NAMALWA (cell line): ENCODE data around the gene DEFB110.

ENCODE experiments used
- DNase-seq: peaks from one replicate; pipeline ENCODE4 v3.0.0-alpha.2; 2015; ENCODE audit warnings: low spot score

Gene DEFB110

DNA sequence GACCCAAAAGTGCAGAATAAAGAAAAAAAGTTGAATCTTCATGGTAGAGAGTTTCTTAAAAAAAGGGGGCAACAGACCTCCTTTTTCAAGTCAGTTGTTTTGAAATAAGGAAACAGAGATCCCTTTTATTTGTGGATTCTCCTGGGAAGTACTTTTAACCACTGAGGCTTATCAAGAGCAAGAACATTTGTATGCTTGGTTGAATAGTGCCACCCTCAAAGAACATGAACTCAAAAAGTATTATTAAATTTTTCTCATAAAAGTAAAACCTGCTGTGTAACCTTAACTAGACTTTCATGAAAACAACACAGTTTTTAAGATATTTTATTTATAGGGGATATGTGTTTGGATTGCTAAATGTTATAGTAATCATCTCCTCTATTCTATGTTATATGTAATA lies at the start of gene DEFB110:
TSS of gene DEFB110 (minus strand) at position 101 of the 400 bp plus-strand sequence. CDS start at position 42, 59 bp downstream.
- no peak for DNase-seq

DNA sequence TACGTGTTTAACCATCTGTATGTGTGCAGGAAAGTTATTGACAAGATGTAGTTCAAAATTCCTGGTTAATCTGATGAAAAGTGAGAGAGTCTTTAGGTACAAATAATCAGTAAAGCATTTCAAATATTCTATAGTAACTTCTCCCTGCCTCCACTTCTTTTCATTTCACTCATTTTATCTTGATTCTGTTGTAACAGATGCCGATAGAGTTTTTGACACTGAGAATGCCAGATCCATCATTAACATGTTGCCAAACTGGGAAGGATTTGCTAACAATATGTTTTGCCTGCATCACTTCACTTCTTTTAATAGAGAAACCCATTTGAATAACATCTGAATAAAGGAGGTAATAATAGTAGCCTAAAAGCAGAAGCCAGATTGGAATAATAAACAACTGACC lies 48.3 kb upstream of the DEFB110 start:
- DNase-seq: no peak

DNA sequence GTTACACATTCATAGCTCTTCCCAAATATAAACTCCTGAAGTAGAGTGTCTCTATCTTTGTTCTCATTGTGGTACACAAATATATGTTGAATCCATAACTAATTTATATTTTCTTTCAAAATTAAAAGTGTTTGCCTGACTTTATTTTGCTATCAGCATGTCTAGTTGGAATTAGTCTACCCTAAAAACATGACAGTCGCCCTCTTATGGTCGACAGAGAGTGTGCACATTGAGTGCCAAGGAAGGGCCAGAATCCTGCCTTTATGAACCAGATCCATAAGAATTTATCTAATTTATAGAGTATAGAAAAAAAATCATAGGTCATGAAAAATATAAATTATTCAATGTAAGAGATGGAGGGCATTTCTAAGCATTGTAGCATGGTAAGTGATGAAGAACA lies 40.3 kb upstream of the DEFB110 start:
- DNase-seq: peak; percentile 41

DNA sequence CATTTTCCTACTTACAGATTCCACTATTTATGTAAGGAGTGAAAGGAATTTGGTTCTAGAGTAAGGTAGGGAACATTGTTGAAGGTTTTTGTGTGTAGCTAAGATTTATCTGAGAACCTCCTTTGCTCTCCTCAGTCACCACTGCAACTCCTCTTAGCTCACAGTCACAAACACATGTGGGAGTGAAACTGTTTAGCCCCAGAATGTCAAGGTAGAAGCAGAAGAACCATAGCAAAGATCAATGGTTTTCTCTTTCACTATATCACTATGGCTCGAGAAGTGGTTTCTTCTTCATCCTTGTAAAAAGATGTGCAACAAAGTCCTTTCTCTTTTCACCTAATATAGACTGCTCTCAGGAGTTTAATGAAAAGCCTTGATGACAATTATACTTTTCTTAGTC lies 34.4 kb upstream of the DEFB110 start:
- no peak for DNase-seq

DNA sequence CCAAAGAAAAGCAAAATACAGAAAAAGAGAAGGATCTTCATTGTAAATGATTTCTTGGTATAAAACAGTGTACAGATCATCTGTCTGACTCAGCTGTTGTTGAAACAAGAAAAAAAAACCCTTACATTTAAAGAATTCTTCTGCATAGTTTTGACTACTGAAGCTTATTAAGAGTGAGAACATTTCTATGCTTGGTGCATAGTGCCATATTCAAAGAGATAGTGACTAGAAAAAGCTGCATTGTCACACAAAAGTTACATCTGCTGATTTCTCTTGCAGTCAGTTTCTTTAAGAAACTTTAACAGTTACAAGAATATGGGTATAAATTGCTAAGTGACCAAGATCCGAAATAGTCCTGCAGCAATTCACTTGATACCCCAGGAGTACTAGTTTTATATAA lies 28.0 kb upstream of the DEFB110 start, which contains the start of gene DEFB112:
TSS of gene DEFB112 (minus strand) at position 101 of the 400 bp plus-strand sequence. CDS start at position 41, 60 bp downstream.
- DNase-seq: no peak

DNA sequence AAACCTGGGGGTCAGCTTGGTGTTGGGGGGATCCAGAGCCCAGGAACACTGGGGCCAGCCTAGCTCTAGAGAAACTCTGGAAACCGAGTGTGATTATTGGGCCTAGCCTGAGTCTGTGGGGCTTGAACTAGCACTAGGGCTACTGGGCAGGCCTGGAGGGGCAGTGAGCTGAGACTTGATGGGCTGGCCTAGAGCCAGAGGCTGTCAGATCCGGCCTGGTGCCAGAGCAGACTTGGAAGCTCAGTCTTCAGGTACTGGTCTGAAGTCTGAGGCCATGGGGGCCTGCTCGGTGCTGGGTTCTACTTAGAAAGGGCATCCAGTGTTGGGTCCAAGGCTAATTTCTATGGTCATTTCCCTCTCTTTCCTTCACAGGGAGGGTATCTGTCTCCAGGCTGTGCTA lies 25.2 kb upstream of the DEFB110 start:
- DNase-seq: no peak

DNA sequence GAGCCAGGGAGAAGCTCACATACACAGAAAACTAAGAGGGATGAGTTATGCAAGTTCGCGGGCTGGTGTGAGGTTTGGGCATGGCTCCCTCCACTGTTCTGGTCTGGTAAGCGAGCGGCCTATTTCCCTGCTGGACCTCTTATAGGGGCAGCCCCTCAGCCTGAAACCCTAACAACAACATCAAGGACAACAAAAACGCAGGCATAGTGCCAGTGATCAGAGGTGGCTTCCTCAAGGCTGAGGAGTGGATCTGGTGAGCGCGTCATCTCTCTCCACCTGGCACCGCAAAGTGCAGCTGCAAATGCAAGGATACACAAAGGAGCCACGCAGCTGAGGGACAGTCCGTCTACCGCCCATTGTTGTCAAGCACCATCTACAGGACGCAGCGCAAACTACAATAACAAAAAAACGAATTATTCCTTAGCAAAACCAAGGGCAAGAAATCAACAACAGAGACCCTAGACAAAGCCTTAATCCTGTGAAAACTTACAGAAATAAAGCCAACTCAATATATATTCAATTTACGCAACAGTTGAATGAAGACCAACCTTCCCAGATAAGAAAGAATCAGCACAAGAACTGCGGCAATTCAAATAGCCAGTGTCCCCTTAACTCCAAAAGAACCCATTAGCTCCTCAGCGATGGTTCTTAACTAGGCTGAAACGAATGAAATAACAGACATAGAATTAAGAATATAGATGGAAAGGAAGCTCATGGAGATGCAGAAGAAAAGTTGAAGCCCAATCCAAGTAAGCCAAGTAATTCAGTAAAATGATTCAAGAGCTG lies 9.2 kb upstream of the DEFB110 start:
- peak; percentile 7 for DNase-seq

DNA sequence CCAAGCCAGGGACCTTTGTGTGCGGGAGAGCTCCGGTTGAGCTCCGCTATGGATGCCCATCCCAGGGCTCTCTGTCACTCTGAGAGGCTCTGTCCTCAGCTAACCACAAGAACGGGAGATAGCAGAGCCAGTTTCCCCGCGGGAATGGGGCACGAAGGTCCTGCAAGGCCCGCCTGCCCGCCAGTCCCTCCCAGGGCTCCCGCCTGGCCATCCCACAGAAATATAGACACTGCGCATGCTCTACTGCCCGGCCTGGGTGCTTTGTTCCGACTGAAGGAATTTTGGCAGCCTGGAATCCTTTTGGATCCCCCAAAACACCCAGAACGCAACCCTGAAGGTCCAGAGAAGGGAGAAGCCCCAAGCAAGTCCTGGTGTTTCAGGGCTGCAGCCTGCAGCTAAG lies 8.6 kb upstream of the DEFB110 start:
- DNase-seq: no peak

DNA sequence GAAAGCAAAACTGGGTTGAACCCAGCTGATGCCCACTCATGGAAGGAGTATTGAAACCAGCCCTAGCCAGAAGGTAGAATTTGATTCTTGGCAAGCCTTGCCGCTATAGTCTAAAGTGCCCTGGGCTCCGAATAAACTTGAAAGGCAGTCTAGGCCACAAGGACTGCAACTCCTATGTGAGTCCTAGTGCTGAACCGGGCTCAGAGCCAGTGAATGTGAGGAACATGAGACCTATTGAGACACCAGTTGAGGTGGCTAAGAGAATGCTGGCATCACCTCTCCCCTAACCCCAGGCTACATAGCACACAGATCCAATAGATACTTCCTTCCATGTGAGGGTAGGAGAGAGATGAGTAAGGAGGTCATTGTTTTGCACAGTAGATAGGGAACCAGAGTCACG lies 3.5 kb upstream of the DEFB110 start:
- no peak for DNase-seq

DNA sequence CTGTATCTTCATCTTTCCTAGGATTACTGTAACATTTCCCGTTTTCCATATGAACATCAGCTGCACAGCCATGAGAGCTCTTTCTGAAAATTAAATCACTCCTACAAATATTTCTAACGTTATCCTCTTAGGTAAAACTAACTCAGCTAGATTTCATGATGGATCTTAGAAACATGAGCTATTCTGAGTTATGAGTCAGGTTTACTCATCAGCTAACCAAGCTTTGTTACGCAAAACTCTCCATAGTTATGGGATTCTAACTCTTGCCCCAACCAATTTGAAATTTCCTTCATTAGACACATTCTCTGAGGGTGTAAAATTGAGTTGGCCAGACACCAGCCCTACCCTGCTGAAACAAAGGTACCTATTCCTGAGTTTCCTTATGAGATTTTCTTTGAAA lies 14.0 kb downstream of the DEFB110 start:
- DNase-seq: no peak

DNA sequence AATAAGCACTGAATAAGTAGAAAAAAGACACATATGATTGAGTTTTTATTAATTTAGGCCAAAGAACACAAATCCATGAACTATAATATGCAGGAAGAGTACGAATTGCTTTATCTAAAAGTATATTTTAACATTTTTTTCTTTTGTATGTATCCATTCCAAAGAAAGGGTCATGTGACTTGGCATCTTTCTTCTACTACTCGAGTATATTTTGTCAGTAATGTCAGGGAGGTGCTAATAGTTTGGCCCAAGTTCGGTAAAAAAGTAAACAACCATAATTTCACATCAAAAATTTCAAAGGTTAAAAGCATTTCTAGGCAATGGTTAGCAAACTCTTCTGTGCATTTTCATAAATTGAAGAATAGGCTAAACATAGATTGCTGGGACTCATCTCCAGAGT lies 18.7 kb downstream of the DEFB110 start:
- DNase-seq: no peak

DNA sequence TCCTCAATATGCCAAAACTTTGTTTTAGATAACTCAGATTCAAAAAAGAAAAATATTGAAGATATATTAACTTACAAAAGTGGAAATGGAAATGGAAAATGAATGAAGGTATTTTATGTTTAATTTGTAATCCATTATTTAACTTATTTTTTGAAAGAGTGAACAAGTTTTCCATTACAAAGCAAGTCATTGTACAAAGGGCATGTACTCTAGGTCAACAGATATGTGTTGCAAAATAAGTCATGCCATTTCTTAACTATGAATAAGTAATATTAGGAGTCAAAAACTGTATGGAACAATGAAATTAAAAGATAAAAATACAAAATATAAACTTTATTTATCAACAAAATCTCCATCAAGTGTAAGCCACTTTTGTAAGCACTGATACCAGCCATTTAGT lies 26.5 kb downstream of the DEFB110 start:
- no peak for DNase-seq

DNA sequence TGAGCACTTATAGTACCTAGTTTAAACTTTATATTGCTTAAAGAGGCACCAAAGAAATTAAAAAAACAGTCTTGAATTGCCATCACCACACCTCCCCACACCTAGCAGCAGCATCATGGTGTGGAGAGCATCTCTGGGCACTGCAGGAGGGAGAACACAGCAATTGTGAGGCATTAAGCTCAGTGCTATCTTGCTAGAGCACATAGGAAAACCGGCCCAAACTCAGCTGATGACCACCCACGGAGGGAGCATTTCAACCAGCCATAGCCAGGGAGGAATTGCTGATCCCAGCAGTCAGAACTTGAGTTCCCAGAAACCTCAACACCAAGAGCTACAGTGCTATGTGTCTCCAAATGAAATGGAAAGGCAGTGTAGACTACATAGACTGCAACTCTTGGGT lies 32.9 kb downstream of the DEFB110 start:
- DNase-seq: no peak

DNA sequence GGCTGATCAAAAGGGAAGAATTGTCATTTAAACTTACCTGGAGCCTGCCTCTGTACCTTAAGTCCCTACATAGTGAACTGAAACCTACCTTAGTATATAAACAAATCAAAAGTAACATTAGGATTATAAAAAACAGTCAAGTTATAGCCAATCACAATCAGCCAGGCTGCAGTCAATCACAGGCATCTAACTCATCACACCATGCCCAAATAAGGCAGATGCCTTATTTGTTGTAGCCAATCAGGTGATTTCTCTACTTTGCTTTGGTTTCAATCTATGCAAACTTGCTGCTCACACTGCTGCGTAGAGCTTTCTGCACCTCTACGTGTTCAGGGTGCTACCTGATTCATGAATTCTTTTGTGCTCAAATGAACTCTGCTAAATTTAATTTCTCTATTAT lies 34.0 kb downstream of the DEFB110 start:
- DNase-seq: no peak

DNA sequence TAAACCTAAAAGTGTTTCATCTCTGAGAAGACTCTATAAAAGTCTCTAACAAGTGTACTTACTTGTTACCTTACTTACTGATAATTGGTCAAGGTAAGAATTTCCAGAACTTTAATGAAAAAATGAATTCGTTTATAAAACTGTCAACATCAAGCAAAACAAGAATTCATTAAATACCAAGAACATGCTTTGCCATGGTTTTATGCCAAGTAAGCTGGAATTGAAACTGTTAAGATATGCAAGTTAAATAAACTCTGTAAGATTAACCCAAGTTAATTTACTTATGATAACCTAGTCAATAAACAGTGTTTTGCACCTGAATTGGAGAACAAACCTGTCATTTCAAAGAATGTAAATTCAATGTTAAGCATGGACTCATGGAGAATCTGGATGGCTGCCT lies 35.2 kb downstream of the DEFB110 start:
- no peak for DNase-seq

DNA sequence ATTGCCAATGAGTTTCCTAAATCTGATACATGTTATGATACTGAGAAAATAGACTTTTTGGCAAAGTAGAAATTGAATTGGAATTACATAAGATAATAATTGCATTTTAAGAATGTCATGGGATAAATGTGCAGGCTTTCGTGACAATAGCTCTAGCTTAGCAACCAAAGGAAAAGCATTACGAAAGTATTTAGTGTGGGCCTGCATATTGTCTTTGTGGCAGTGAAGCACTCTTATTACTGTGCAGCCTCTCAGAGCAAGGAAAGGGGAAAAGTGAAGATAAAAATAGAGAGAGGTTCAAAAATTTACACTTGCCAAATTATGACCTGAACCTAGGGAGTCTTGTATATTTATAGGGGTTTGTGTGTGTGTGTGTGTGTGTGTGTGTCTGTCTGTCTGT lies 39.7 kb downstream of the DEFB110 start:
- DNase-seq: no peak

DNA sequence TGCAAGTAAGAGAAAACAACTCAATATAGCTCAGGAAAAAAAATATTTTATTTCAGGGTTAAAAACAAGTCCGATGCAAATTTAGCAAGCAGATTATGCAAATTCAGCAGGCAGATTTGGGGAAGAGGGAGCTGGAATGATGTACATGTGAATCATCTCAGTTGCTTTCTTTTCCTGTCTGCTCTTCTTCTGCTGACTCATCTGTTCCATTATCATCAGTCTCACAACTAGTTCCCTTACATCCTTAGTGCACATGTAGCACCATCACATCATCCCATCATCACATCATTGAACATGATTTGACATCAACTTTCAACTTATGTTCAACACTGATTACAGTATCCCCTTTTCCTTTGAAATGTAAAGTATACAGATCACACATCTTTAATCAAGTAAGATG lies 40.9 kb downstream of the DEFB110 start:
- no peak for DNase-seq

DNA sequence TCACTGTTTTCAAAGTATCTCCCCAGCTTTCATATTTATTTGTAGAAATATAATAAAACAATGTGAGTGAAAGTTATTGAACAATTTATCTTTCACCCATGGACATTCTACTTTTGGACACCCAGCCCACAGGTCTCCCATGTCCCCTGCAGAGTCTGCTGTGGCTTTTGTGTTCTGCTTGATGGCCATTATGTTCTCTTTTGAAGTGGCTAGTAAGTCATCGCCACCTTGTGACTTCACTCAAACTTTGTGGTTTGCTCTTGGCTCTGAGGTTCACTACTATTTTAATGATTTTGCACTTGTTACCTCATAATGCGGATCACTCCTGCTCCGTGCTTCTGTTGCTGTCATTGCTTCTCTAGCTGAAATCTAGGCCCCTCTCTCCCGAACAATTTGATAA lies 42.2 kb downstream of the DEFB110 start:
- no peak for DNase-seq

DNA sequence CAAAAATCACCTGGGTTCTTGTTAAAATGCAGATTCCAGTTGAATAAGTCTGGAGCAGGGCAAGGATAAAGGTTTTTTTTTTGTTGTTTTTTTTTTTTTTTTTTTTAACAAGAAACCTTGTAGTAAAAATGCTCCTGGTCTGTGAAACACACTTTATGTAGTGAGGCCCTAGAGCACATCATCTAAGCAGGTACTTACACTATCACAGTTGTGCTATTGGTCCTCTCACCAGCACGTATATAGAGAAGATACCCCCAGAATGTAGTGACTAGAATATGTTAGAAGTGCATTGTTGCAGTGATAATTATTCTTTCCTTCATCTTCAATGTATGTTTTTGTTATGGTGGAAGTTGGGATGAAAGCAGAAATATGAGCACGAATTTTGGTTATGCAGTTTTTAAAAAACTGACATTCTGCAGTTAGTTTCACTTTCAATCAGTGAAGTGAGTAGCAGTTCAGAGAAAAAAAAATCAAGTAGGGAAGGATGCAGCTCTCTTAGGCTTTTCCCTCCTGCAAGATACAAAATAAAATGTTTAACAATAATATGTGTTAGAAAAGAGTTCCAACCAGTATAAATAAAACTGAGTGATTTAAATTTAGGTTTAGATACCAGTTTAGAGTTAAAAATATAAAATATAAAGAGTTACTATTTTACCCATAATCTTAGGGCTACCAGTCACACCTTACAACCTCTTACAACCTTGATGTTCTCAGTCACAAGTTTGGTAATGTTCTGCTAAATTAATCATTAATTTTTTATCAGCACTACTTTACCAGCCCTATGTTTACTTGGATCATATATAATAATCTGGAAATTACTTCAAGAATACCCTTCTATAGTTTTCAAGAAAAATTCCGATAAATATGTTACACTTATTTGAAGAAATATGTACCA lies 43.2 kb downstream of the DEFB110 start:
- DNase-seq: peak; percentile 14

DNA sequence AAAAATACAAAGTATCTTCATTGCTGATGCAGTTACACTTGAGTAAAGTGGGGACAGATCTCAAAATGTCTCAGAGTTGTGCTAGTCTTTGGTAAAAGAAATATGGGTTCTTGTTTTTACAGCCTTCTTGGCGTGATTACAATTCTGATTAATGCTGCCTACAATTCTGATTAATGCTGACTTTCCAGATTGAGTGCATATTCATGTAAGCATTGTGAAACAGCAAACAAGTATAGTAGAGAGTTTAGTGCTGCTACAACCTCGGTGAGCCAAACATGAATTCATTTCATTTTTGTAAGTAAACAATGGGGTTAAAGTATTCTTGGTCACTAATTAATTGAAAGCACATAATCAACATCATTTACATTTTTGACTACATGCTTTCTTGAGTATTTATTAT lies 52.2 kb downstream of the DEFB110 start, which contains the start of gene DEFB113:
TSS of gene DEFB113 (minus strand) at position 21 of the 400 bp plus-strand sequence. CDS start at position 21, 0 bp downstream.
- no peak for DNase-seq
